K562 (cell line): ENCODE data around the gene DPY19L1. TPM values are rescaled to one million over a fixed set of nuclear protein-coding genes. Genes with fewer than 3 reads are reported as not detected.

Experiments used
- ATAC-seq: fragments of 200-7000 bp; cut with Tn5 transposase; 3 replicates; pipeline ENCODE4 v1.9.1; 2020; ENCODE audit warnings: moderate library complexity
- BruUV-seq: library from RNA; stranded (reverse); fragments of 400-500 nt; replicated peaks from 2 replicates; lab custom pipeline; 2021; lab: Mats Ljungman, UMichigan
- CTCF ChIA-PET: fragments of 300-600 bp; formaldehyde crosslinking; extraction: SDS; loops from one replicate; lab custom pipeline; 2021; ENCODE audit warnings: low intra/inter-chr PET ratio; lab: Yijun Ruan, JAX
- POLR2A ChIA-PET: fragments of 300-600, 350-650 bp; sonication (Branson Sonifier 250); formaldehyde crosslinking; extraction: SDS; loops from one replicate; lab custom pipeline; 2021; ENCODE audit warnings: antibody characterized with exemption, inconsistent platforms; lab: Yijun Ruan, JAX
- DNase-seq, 4 experiments: peaks; one replicate each; pipeline versions ENCODE4 v3.0.0 to v3.0.0-alpha.2; 2011 to 2018; ENCODE audit warnings: low spot score in 3 of 4, mixed read lengths in 3 of 4; ENCODE audit errors: extremely low read depth in 1 of 4
- FAIRE-seq: peaks from 2 replicates; lab custom pipeline; 2011; peaks lifted over from hg19 to GRCh38; lab: Jason Lieb, UNC
- H2AFZ ChIP-seq: 2 replicates; pipeline ENCODE4 v1.6.0; 2011; ENCODE audit warnings: low read depth, low read length, control low read depth, inconsistent platforms
- H3K27ac ChIP-seq: fragments of 200-600 bp; 3 replicates; pipeline ENCODE4 v1.8.0; 2011; ENCODE audit warnings: low read depth, mild to moderate bottlenecking, control low read depth, inconsistent platforms, low read length, moderate library complexity, mixed read lengths; ENCODE audit errors: extremely low read depth
- H3K27me3 ChIP-seq, 2 experiments: fragments of 300-600 bp in 1 of 2; 2 replicates in 1 of 2; 3 replicates in 1 of 2; pipeline versions ENCODE4 v1.6.0 to v1.8.0; 2011; ENCODE audit warnings: inconsistent platforms in 2 of 2, low read length in 2 of 2, mild to moderate bottlenecking in 1 of 2, mixed read lengths in 1 of 2, moderate library complexity in 1 of 2; ENCODE audit not compliant: control insufficient read depth in 2 of 2, insufficient read depth in 2 of 2
- H3K36me3 ChIP-seq: fragments of 300-600 bp; 3 replicates; pipeline ENCODE4 v1.8.0; 2011; ENCODE audit warnings: mild to moderate bottlenecking, low read length, inconsistent platforms; ENCODE audit not compliant: control insufficient read depth, insufficient read depth
- H3K4me1 ChIP-seq, 2 experiments: fragments of 200-600 bp in 1 of 2; replicated peaks in 1 of 2; 2 replicates in 1 of 2; 3 replicates in 1 of 2; pipeline versions ENCODE4 v1.5.1 to v1.8.0; 2011; ENCODE audit warnings: inconsistent platforms in 2 of 2, low read length in 2 of 2, mild to moderate bottlenecking in 1 of 2, mixed read lengths in 1 of 2, moderate library complexity in 1 of 2; ENCODE audit not compliant: control insufficient read depth in 2 of 2, insufficient read depth in 2 of 2
- H3K4me2 ChIP-seq: 2 replicates; pipeline ENCODE4 v1.6.1; 2011; ENCODE audit warnings: low read length, control low read depth, inconsistent platforms, mixed read lengths; ENCODE audit not compliant: insufficient read depth
- H3K4me3 ChIP-seq: fragments of 200-600 bp; sonication (generic), shearing (Covaris generic); 2 replicates; pipeline ENCODE4 v1.5.1; 2016; ENCODE audit warnings: control low read depth, inconsistent platforms
- H3K79me2 ChIP-seq: fragments of 200-600 bp; 3 replicates; pipeline ENCODE4 v1.8.0; 2011; ENCODE audit warnings: low read length, inconsistent platforms; ENCODE audit not compliant: control insufficient read depth, insufficient read depth
- H3K9ac ChIP-seq, 2 experiments: 2 replicates each; pipeline versions ENCODE4 v1.6.0 to v1.6.1; 2011; ENCODE audit warnings: low read depth in 2 of 2, low read length in 2 of 2, control low read depth in 1 of 2, inconsistent platforms in 1 of 2, mild to moderate bottlenecking in 1 of 2, mixed read lengths in 1 of 2; ENCODE audit not compliant: insufficient read depth in 1 of 2
- H3K9me1 ChIP-seq: one replicate; pipeline ENCODE4 v1.6.0; 2011; ENCODE audit warnings: inconsistent platforms, mild to moderate bottlenecking, low read length, moderate library complexity; ENCODE audit not compliant: control insufficient read depth, insufficient read depth
- H3K9me3 ChIP-seq: replicated peaks from 2 replicates; pipeline ENCODE4 v1.5.1; 2011; ENCODE audit warnings: low read depth, low read length, inconsistent platforms; ENCODE audit not compliant: control insufficient read depth, insufficient read depth
- H4K20me1 ChIP-seq: replicated peaks from 2 replicates; pipeline ENCODE4 v1.6.1; 2011; ENCODE audit warnings: low read length, inconsistent platforms, mixed read lengths; ENCODE audit not compliant: control insufficient read depth, insufficient read depth
- ID3 ChIP-seq, 2 experiments: fragments of 250-450 bp in 1 of 2; fragments of 450-650 bp in 1 of 2; sonication (Bioruptor Pico) in 1 of 2; IDR thresholded peaks; 2 replicates each; pipeline versions ENCODE4 v1.6.1 to v1.8.0; 2016 to 2021; ENCODE audit warnings: mild to moderate bottlenecking in 2 of 2, moderate library complexity in 2 of 2, missing compliant biosample characterization in 1 of 2, missing genetic modification characterization in 1 of 2
- JUND ChIP-seq, 2 experiments: IDR thresholded peaks; 2 replicates in 1 of 2; 3 replicates in 1 of 2; pipeline ENCODE4 v1.6.1; 2011; ENCODE audit warnings: borderline replicate concordance in 2 of 2, low read depth in 2 of 2, low read length in 2 of 2, improper control_type of control experiment in 1 of 2, missing biosample characterization in 1 of 2, missing genetic modification characterization in 1 of 2, missing genetic modification reagents in 1 of 2
- KAT8 ChIP-seq: fragments of 450-650 bp; IDR thresholded peaks from 2 replicates; pipeline ENCODE4 v1.6.1; 2016; ENCODE audit warnings: low read depth, mild to moderate bottlenecking
- MAFG ChIP-seq: fragments of 450-650 bp; conservative IDR thresholded peaks from 2 replicates; pipeline ENCODE4 v1.6.1; 2016; ENCODE audit warnings: missing genetic modification characterization, missing compliant biosample characterization
- MED1 ChIP-seq: sonication (generic); formaldehyde crosslinking; IDR thresholded peaks from 2 replicates; pipeline ENCODE4 v1.8.1; 2023; ENCODE audit warnings: missing genetic modification reagents, borderline replicate concordance
- NCOA1 ChIP-seq: fragments of 450-650 bp; IDR thresholded peaks from 2 replicates; pipeline ENCODE4 v1.6.1; 2016; ENCODE audit warnings: low read depth
- RHOXF2B ChIP-seq: fragments of 250-450 bp; sonication (Bioruptor Pico); conservative IDR thresholded peaks from 2 replicates; pipeline ENCODE4 v1.5.1; 2021
- SFPQ ChIP-seq: fragments of 200-400 bp; formaldehyde crosslinking; IDR thresholded peaks from 2 replicates; pipeline ENCODE4 v1.6.1; 2017; ENCODE audit warnings: mild to moderate bottlenecking, low read depth, low read length, moderate library complexity
- ZBTB43 ChIP-seq: sonication (generic); formaldehyde crosslinking; IDR thresholded peaks from 2 replicates; pipeline ENCODE4 v1.8.0; 2023; ENCODE audit warnings: mild to moderate bottlenecking, missing genetic modification reagents
- ZNF311 ChIP-seq: fragments of 250-450 bp; sonication (Bioruptor Pico); IDR thresholded peaks from 2 replicates; pipeline ENCODE4 v1.4.0; 2020; ENCODE audit warnings: mild to moderate bottlenecking, moderate library complexity
- WGBS: fragments of 100-300 bp; shearing (Covaris generic); methylation state at CpG from one replicate; pipeline ENCODE4 v1.1.6; 2016; ENCODE audit warnings: low coverage, mixed read lengths; ENCODE audit not compliant: insufficient coverage; ENCODE audit errors: missing lambda C conversion rate; 5-methylcytosine and 5-hydroxymethylcytosine counted together
- in situ Hi-C: fragments of 300-500 bp; cut with MboI; formaldehyde crosslinking; loops from 4 replicates; pipeline ENCODE4 v1.15.0; 2018; ENCODE audit warnings: inconsistent platforms, mixed read lengths
- intact Hi-C: fragments of 100-400 bp; cut with micrococcal nuclease; formaldehyde crosslinking; loops from 2 replicates; pipeline ENCODE4 v1.14.2; 2022
- polyA plus RNA-seq, 8 experiments: library from polyadenylated mRNA; depleted of rRNA in 4 of 8; stranded (reverse) in 5 of 8; unstranded in 3 of 8; fragments of >200 nt; fragmentation: Nextera tagmentation in 2 of 8; fragmentation: Illumina TruSeq in 1 of 8; extraction: Ambion mirVana in 2 of 8; extraction: Trizol in 1 of 8; gene quantifications; 2 replicates each; pipeline versions ENCODE4 v1.2.1 to v1.2.3, GENCODE V29; 2011 to 2014; ENCODE audit warnings: inconsistent platforms in 1 of 8, missing spikeins in 1 of 8
- total RNA-seq, 7 experiments: library from RNA; depleted of rRNA in 6 of 7; stranded (reverse); fragments of >200 nt in 6 of 7; fragmentation: Illumina TruSeq in 2 of 7; extraction: Trizol in 2 of 7; gene quantifications; 2 replicates each; pipeline versions ENCODE4 v1.2.1 to v1.2.3, GENCODE V29; 2011 to 2021; ENCODE audit warnings: low replicate concordance in 1 of 7
- TF ChIP-seq, protein P1 (sequence below): fragments of 450-650 bp; formaldehyde crosslinking; IDR thresholded peaks from 2 replicates; pipeline ENCODE4 v1.4.0; 2022; ENCODE audit warnings: mild to moderate bottlenecking, moderate library complexity

The DPY19L1 gene
- total and polyA plus RNA-seq, 9 of the 15 experiments (the other 6 are each of a cell fraction or from before 2014, with no cell fraction given) = 4.0 to 34.3 (median 22.1) TPM

DNA sequence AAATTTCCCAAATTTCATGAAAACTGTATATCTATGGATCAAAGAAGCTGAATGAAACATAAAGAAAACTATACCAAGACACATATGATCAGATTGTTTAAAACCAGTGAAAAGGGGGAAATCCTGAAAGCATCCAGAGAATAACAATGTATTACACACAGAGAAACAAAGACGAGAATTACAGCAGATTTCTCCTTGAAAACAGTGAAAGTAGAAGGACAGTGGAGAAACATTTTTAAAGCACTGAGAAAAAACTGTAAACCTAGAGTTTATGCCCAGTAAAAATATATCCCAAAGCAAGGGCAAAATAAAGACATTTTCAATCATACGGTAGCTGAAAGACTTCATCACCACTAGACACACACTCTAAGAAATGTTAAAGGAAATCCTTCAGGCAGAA, 121.0 kb downstream of the DPY19L1 start:
- no peaks in the 10 kb centered on the region for H3K9me3 ChIP-seq
- no peak overlapping the region for H2AFZ ChIP-seq
- H3K36me3 ChIP-seq = no peaks in the 10 kb centered on the region
- in situ Hi-C loops = no loop called here
- H3K27me3 ChIP-seq = no peaks in the 10 kb centered on the region
- H4K20me1 ChIP-seq = no peaks in the 10 kb centered on the region
- no peaks in the 10 kb centered on the region for H3K4me1 ChIP-seq
- BruUV-seq = no TSS peak
- H3K9me1 ChIP-seq = no peaks in the 10 kb centered on the region
- H3K79me2 ChIP-seq = no peaks in the 10 kb centered on the region
- H3K9ac ChIP-seq = no peak overlapping the region
- FAIRE-seq (no peak), ATAC-seq (no peak), DNase-seq (no peak)
- H3K4me3 ChIP-seq = no peak overlapping the region
- TF ChIP-seq ZNF311 (CRISPR knock-in tag) (no peak), JUND (IDR thresholded peaks at IDR 0.05; ENCODE audit: borderline replicate concordance, low read depth, low read length) (no peak), JUND (tag; IDR thresholded peaks at IDR 0.05; ENCODE audit: borderline replicate concordance, low read depth, low read length) (no peak), KAT8 (no peak)
- TF ChIP-seq, protein P1, sequence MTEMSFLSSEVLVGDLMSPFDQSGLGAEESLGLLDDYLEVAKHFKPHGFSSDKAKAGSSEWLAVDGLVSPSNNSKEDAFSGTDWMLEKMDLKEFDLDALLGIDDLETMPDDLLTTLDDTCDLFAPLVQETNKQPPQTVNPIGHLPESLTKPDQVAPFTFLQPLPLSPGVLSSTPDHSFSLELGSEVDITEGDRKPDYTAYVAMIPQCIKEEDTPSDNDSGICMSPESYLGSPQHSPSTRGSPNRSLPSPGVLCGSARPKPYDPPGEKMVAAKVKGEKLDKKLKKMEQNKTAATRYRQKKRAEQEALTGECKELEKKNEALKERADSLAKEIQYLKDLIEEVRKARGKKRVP (CRISPR knock-in tag) = no peak
- ChIA-PET CTCF (no interaction called here), POLR2A (no interaction called here)
- no peak overlapping the region for H3K4me2 ChIP-seq
- 14% methylated on average over 2 of the region's 2 CpGs for WGBS
- intact Hi-C loops = no loop called here
- H3K27ac ChIP-seq = no peak overlapping the region

GRCh38 chr7:34912236-34912635, 125.0 kb downstream of the DPY19L1 start:
- no peak overlapping the region for H3K9ac ChIP-seq
- ATAC-seq (no peak), DNase-seq (no peak), FAIRE-seq (no peak)
- ChIA-PET CTCF (no interaction called here), POLR2A (no interaction called here)
- H3K79me2 ChIP-seq = no peaks in the 10 kb centered on the region
- 18% methylated on average over 2 of the region's 2 CpGs for WGBS
- no peaks in the 10 kb centered on the region for H3K36me3 ChIP-seq
- H3K9me1 ChIP-seq = no peaks in the 10 kb centered on the region
- intact Hi-C loops (no loop called here), in situ Hi-C loops (no loop called here)
- no peak overlapping the region for H2AFZ ChIP-seq
- H3K27me3 ChIP-seq = no peaks in the 10 kb centered on the region
- H3K4me3 ChIP-seq = no peak overlapping the region
- H3K4me2 ChIP-seq = no peak overlapping the region
- no peaks in the 10 kb centered on the region for H3K9me3 ChIP-seq
- H4K20me1 ChIP-seq = no peaks in the 10 kb centered on the region
- H3K4me1 ChIP-seq = no peaks in the 10 kb centered on the region
- BruUV-seq = no TSS peak
- H3K27ac ChIP-seq = no peak overlapping the region
- no peak for TF ChIP-seq SFPQ
- TF ChIP-seq NCOA1 = no peak
- TF ChIP-seq RHOXF2B (CRISPR knock-in tag) = no peak
- no peak for TF ChIP-seq ID3 (CRISPR knock-in tag; IDR thresholded peaks at IDR 0.05)
- no peak for TF ChIP-seq ID3 (tag; IDR thresholded peaks at IDR 0.05)
- no peak for TF ChIP-seq MED1 (CRISPR knock-in tag)
- no peak for TF ChIP-seq MAFG
- no peak for TF ChIP-seq ZBTB43
